HFFc6 (cell line): Measurements from ENCODE around the gene ETNK2. TPM values are rescaled to one million over a fixed set of nuclear protein-coding genes. Genes with fewer than 3 reads are reported as not detected.

Experiments
- DNase-seq: peaks from one replicate; pipeline ENCODE4 v3.0.0-alpha.2; 2018
- H3K27ac Mint-ChIP-seq: 2 replicates; pipeline ENCODE4 v1.8.0; 2020; ENCODE audit warnings: mild to moderate bottlenecking, mixed read lengths
- H3K27me3 Mint-ChIP-seq: 2 replicates; pipeline ENCODE4 v1.8.0; 2021; ENCODE audit warnings: mild to moderate bottlenecking, moderate library complexity, mixed read lengths; ENCODE audit not compliant: insufficient read depth
- H3K36me3 Mint-ChIP-seq: 2 replicates; pipeline ENCODE4 v1.8.0; 2021; ENCODE audit warnings: low read depth, mixed read lengths
- H3K4me1 Mint-ChIP-seq: 2 replicates; pipeline ENCODE4 v1.8.0; 2020; ENCODE audit warnings: low read depth, mixed read lengths
- H3K4me3 Mint-ChIP-seq: 2 replicates; pipeline ENCODE4 v1.8.0; 2020; ENCODE audit warnings: mild to moderate bottlenecking, moderate library complexity, mixed read lengths
- H3K9me3 Mint-ChIP-seq: 2 replicates; pipeline ENCODE4 v1.8.0; 2020; ENCODE audit warnings: mild to moderate bottlenecking, mixed read lengths
- total RNA-seq, 6 experiments: library from RNA; stranded (reverse); fragmentation: NEBNext Ultra II Directional; extraction: Animal tissue kit (Norgen Biotek cat#: 25700); gene quantifications; 2 replicates in 1 of 6; 3 replicates in 5 of 6; pipeline ENCODE4 v1.2.3, GENCODE V29; 2021
- TF ChIP-seq, protein P1 (sequence below): fragments of 200-600 bp; sonication (generic); IDR thresholded peaks from 2 replicates; pipeline ENCODE4 v1.5.0; 2021; ENCODE audit warnings: antibody characterized with exemption, mild to moderate bottlenecking

ETNK2 gene
- total RNA-seq, 6 experiments from 2014 or later: 3.1 to 6.3 (median 3.9) TPM

DNA sequence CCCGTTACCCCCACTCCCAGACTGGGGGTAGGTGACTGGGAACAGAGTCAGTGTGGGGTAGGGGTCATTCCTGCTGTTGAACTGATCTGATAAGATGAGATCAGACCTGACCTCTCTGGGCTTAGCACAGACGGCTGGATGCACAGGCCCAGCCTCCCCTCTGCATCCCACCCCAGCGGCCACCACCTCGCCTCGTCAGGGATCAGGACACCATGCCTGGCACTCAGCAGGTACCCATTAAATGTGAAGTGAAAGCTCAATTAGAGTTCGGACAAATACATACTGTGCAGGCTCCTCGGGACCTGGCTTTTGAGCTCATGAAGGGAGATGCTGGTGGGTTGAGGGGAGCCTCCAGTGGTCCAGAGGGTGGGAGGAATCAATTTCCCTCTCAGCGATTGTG, 63.2 kb downstream of the ETNK2 start:
- Mint-ChIP-seq H3K4me3 (peak overlapping the region; percentile 15; the same call in 1 of the 2 replicates), H3K27ac (peak overlapping the region; percentile 75)
- TF ChIP-seq, protein P1, sequence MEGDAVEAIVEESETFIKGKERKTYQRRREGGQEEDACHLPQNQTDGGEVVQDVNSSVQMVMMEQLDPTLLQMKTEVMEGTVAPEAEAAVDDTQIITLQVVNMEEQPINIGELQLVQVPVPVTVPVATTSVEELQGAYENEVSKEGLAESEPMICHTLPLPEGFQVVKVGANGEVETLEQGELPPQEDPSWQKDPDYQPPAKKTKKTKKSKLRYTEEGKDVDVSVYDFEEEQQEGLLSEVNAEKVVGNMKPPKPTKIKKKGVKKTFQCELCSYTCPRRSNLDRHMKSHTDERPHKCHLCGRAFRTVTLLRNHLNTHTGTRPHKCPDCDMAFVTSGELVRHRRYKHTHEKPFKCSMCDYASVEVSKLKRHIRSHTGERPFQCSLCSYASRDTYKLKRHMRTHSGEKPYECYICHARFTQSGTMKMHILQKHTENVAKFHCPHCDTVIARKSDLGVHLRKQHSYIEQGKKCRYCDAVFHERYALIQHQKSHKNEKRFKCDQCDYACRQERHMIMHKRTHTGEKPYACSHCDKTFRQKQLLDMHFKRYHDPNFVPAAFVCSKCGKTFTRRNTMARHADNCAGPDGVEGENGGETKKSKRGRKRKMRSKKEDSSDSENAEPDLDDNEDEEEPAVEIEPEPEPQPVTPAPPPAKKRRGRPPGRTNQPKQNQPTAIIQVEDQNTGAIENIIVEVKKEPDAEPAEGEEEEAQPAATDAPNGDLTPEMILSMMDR: no peak

DNA sequence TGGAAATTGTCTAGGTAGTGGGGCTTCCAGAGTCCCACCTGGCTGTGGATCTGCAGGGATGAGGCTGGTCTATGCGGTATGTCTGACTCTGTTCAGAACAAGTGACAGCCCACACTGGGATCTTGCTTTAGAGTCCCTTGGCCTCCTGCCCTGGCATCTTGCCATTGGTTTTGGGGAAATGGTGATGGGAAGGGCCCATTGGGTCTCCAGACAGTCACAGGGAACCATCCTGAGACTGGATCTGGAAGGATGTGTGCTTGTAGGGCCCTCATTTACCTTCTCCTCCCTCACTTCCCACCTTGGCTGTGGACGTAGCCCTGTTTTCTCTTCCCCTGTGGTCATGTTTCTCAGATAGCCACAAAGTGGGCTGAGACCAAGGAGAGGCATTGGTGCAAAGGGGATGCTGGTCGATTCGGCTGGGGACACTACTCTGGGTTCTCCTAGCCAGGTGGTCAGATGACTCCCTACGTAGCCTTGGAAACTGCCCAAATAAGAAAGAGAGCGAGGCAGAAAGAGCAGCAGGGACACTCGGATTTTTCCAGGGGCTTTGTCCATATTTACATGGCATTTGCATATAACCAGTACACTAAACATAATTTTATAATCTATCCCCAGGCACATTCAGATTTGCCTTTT, 63.8 kb downstream of the ETNK2 start:
- no peaks in the 10 kb centered on the region; the same call in 1 of the 2 replicates for H3K27me3 Mint-ChIP-seq
- peak overlapping the region; percentile 18; the same call in 1 of the 2 replicates for H3K27ac Mint-ChIP-seq
- H3K9me3 Mint-ChIP-seq: no peaks in the 10 kb centered on the region
- TF ChIP-seq, protein P1: no peak
- no peaks in the 10 kb centered on the region for H3K36me3 Mint-ChIP-seq
- no peak for DNase-seq
- H3K4me1 Mint-ChIP-seq: peaks cover 38% of the 10 kb centered on the region
- H3K4me3 Mint-ChIP-seq: no peak overlapping the region

More for the DNA sequence above, 63.2 kb downstream of the ETNK2 start:
- peaks cover 38% of the 10 kb centered on the region for H3K4me1 Mint-ChIP-seq
- H3K36me3 Mint-ChIP-seq: no peaks in the 10 kb centered on the region
- DNase-seq: no peak
- no peaks in the 10 kb centered on the region; the same call in 1 of the 2 replicates for H3K27me3 Mint-ChIP-seq
- H3K9me3 Mint-ChIP-seq: no peaks in the 10 kb centered on the region

DNA sequence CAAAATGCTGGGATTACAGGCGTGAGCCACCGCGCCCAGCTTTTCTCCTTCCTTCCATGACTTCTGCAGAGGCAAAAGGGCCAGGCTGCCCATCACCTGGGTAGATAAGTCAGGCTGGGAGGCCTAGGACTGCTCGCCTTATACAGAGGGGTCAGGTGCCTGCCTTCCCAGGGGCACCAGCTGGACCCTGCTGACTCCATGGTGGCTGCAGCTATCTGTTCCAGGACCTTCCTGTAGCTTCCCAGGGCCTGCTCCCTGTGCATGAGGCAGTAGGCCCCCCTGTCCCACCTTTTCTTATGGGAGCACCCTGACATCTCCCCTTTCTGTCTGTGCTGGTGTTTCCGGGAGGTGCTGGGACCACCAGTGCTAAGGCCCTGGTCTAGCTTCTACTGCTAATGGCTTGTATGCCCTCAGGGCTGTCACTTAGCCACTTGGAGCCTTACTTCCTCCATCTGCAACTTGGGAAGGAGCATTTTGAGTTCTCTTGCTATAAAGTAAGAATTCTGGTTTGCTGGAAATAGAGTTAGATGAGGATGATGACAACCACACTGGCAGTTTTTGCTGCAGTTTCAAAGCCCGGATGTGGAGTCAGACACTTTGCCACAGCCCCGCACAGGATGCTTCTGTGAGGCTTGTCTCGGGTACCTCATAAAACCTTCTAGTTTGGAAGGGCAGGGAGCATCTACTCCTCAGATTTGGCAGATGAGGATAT, 64.5 kb downstream of the ETNK2 start:
- Mint-ChIP-seq H3K9me3 (no peaks in the 10 kb centered on the region), H3K27ac (no peak overlapping the region; the same call in 1 of the 2 replicates), H3K4me3 (no peak overlapping the region), H3K27me3 (no peaks in the 10 kb centered on the region; the same call in 1 of the 2 replicates), H3K4me1 (peaks cover 38% of the 10 kb centered on the region), H3K36me3 (no peaks in the 10 kb centered on the region)
- DNase-seq: no peak
- TF ChIP-seq, protein P1: no peak

DNA sequence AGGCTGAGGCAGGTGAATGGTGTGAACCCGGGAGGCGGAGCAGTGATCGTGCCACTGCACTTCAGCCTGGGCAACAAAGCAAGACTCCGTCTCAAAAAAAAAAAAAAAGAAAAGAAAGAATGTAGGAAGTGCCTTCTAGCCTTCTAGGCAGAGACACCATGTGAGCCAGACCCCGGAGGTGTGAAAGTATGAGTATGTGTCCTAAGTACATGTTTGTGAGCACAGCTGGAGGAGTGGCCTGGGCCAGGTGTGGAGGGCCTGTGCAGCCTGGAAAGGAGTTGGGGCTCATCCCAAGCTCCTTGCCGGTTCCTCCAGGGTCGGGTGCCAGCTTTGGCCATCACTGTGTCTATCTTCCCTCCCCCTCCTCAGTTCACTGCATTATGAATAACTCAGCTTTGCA, 66.0 kb downstream of the ETNK2 start:
- TF ChIP-seq, protein P1: no peak
- Mint-ChIP-seq H3K4me1 (peaks cover 44% of the 10 kb centered on the region), H3K27me3 (no peaks in the 10 kb centered on the region; the same call in 1 of the 2 replicates), H3K9me3 (no peaks in the 10 kb centered on the region), H3K36me3 (no peaks in the 10 kb centered on the region), H3K4me3 (no peak overlapping the region), H3K27ac (no peak overlapping the region)
- no peak for DNase-seq

DNA sequence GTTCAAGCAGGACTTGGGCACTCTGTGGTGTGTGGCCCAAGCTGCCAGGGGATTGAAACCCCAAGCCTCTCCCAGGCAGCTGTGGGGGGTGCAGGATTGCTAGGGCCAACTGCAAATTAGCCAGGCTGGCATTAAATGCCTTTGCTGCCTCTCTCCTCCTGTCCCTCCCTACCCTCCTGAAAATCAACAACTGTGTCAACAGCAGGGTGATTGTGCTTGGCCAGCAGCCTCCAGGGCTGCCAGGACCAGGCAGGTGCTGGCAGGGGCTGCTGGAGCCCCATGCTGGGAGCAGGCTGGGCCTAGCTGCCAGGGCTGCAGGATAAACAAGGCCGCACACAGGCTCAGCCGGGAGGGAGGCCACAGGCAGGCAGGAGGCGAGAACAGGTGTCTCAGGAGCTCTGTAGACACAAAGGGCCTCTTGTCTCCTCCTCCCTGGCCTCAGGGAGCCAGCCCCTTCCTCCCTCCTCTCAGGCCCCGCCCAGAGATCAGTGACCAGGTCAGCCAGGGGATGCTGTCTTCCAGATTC, 67.5 kb downstream of the ETNK2 start:
- no peak for DNase-seq
- Mint-ChIP-seq H3K36me3 (no peaks in the 10 kb centered on the region), H3K9me3 (no peaks in the 10 kb centered on the region), H3K4me1 (peaks cover 51% of the 10 kb centered on the region), H3K4me3 (no peak overlapping the region), H3K27me3 (no peaks in the 10 kb centered on the region; the same call in 1 of the 2 replicates), H3K27ac (no peak overlapping the region)
- TF ChIP-seq, protein P1: no peak
